GM12801 (cell line): ENCODE results near the gene NPIPB2.

Experiments
- TF ChIP-seq, protein P1 (sequence below): IDR thresholded peaks from one replicate; pipeline ENCODE4 v1.5.1; 2011; ENCODE audit warnings: control low read depth; ENCODE audit not compliant: insufficient read length; ENCODE audit errors: extremely low read depth

The NPIPB2 gene

DNA sequence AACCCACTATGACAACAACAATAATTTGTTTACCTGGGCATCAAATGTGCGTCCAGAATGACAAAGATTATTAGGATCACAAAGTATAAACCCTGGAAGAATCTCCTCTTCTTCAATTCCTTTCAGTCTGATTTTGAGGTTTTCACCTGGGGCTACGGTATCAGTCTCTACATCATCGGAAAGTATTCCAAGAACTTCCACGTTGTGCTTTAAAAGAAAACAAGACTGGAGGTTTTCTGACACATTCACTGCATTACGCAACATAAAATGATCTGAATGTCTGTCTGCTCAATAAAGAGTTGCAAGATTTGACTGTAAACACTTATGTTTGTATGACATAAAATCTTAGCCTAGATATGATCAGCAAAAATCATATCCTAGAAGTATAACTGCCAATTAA, 64.5 kb downstream of the NPIPB2 start:
- TF ChIP-seq, protein P1, sequence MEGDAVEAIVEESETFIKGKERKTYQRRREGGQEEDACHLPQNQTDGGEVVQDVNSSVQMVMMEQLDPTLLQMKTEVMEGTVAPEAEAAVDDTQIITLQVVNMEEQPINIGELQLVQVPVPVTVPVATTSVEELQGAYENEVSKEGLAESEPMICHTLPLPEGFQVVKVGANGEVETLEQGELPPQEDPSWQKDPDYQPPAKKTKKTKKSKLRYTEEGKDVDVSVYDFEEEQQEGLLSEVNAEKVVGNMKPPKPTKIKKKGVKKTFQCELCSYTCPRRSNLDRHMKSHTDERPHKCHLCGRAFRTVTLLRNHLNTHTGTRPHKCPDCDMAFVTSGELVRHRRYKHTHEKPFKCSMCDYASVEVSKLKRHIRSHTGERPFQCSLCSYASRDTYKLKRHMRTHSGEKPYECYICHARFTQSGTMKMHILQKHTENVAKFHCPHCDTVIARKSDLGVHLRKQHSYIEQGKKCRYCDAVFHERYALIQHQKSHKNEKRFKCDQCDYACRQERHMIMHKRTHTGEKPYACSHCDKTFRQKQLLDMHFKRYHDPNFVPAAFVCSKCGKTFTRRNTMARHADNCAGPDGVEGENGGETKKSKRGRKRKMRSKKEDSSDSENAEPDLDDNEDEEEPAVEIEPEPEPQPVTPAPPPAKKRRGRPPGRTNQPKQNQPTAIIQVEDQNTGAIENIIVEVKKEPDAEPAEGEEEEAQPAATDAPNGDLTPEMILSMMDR = no peak
